Measurements from ENCODE around the gene AMOTL1.

The AMOTL1 gene

DNA sequence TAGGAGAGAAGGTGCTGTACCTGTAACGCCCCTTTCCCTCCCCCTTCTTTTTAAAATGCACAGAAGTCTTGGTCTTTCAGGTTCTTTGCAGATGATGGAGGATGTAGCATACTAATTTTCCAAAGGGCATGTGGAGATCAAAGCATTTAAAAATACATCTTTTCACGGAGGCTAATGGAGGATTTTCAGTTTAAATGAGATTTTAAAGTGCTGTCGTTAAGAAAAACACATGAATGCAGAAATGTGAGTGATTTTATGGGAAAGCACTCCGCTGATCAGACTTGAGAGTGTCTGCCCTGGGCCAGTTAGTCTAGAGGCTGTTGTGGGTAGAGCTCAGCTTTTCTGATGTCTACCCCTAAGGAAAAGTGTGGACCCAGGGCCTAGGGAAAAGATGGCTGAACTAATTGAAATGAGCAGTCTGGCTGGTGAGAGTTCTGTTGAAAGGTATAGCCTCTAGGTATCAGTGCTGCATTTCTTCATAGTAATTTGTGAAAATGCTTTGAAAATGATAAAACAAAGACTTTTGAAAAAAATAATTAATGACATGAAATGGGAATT is 2.5 kb downstream of the AMOTL1 start:
- DNase-seq (ENCODE audit: low read depth in 1 of 2, low spot score in 1 of 2) = no peak
- Histone ChIP-seq H3K27me3 (ENCODE audit: insufficient read depth, poor library complexity, severe bottlenecking) (peaks cover 44% of the 10 kb centered on the region), H3K27ac (replicated peaks) (no peak overlapping the region), H3K4me3 (replicated peaks; ENCODE audit: insufficient read depth, low read length) (no peak overlapping the region)
- TF ChIP-seq, protein P1, sequence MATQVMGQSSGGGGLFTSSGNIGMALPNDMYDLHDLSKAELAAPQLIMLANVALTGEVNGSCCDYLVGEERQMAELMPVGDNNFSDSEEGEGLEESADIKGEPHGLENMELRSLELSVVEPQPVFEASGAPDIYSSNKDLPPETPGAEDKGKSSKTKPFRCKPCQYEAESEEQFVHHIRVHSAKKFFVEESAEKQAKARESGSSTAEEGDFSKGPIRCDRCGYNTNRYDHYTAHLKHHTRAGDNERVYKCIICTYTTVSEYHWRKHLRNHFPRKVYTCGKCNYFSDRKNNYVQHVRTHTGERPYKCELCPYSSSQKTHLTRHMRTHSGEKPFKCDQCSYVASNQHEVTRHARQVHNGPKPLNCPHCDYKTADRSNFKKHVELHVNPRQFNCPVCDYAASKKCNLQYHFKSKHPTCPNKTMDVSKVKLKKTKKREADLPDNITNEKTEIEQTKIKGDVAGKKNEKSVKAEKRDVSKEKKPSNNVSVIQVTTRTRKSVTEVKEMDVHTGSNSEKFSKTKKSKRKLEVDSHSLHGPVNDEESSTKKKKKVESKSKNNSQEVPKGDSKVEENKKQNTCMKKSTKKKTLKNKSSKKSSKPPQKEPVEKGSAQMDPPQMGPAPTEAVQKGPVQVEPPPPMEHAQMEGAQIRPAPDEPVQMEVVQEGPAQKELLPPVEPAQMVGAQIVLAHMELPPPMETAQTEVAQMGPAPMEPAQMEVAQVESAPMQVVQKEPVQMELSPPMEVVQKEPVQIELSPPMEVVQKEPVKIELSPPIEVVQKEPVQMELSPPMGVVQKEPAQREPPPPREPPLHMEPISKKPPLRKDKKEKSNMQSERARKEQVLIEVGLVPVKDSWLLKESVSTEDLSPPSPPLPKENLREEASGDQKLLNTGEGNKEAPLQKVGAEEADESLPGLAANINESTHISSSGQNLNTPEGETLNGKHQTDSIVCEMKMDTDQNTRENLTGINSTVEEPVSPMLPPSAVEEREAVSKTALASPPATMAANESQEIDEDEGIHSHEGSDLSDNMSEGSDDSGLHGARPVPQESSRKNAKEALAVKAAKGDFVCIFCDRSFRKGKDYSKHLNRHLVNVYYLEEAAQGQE (IDR thresholded peaks at IDR 0.05; ENCODE audit: insufficient replicate concordance, low read depth) = no peak
- TF ChIP-seq, protein P2, sequence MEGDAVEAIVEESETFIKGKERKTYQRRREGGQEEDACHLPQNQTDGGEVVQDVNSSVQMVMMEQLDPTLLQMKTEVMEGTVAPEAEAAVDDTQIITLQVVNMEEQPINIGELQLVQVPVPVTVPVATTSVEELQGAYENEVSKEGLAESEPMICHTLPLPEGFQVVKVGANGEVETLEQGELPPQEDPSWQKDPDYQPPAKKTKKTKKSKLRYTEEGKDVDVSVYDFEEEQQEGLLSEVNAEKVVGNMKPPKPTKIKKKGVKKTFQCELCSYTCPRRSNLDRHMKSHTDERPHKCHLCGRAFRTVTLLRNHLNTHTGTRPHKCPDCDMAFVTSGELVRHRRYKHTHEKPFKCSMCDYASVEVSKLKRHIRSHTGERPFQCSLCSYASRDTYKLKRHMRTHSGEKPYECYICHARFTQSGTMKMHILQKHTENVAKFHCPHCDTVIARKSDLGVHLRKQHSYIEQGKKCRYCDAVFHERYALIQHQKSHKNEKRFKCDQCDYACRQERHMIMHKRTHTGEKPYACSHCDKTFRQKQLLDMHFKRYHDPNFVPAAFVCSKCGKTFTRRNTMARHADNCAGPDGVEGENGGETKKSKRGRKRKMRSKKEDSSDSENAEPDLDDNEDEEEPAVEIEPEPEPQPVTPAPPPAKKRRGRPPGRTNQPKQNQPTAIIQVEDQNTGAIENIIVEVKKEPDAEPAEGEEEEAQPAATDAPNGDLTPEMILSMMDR (IDR thresholded peaks at IDR 0.05; ENCODE audit: insufficient read depth, low read length) = no peak
- TF ChIP-seq GABPA (IDR thresholded peaks at IDR 0.05; ENCODE audit: low read depth) = no peak
- TF ChIP-seq POLR2AphosphoS5 (IDR thresholded peaks at IDR 0.05; ENCODE audit: low read depth) = no peak
- TF ChIP-seq SPI1 (IDR thresholded peaks at IDR 0.05; ENCODE audit: borderline replicate concordance, low read depth) = no peak

DNA sequence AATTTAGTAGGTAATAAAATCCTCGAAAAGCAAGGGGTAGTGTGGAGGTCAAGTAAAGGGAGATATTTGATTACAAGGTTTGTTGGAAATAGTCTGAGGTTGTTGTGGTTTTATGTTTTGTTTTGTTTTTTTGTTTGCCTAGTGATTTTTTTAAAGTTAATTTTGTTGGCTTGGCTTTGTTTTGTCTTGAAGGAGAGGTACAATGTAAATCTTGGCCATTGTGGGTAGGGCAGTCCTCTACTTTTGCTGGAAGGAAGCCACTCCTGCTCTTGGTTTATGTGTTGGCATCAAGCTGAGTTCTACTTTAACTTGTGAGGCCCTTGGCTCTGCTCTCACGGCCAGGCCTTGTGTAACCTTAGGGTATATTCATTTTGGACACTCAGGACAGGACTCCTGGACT is 3.2 kb downstream of the AMOTL1 start:
- H3K27ac ChIP-seq (replicated peaks) = no peak overlapping the region
- TF ChIP-seq SPI1 (IDR thresholded peaks at IDR 0.05; ENCODE audit: borderline replicate concordance, low read depth) (no peak), POLR2AphosphoS5 (IDR thresholded peaks at IDR 0.05; ENCODE audit: low read depth) (no peak), GABPA (IDR thresholded peaks at IDR 0.05; ENCODE audit: low read depth) (no peak)
- TF ChIP-seq, protein P1 (IDR thresholded peaks at IDR 0.05; ENCODE audit: insufficient replicate concordance, low read depth) = no peak
- TF ChIP-seq, protein P2 (IDR thresholded peaks at IDR 0.05; ENCODE audit: insufficient read depth, low read length) = no peak
- no peak overlapping the region for H3K4me3 ChIP-seq (replicated peaks; ENCODE audit: insufficient read depth, low read length)
- no peak for DNase-seq (ENCODE audit: low read depth in 1 of 2, low spot score in 1 of 2)
- peaks cover 43% of the 10 kb centered on the region for H3K27me3 ChIP-seq (ENCODE audit: insufficient read depth, poor library complexity, severe bottlenecking)

DNA sequence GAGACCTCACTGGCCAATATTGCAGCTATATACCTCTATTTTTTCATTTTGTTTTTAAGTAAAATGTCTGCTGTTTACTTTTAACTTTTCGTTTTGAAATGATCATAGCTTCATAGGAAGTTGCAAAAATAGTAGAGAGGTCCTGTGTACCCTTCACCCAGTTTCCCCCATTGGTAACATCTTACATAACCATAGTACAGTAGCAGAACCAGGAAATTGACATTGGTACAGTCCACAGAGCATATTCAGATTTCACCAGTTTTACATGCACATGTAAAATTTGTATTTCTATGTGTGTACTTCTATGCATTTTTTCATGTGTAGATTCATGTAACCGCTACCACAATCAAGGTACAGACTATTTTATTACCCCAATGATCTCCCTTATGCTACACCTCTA is 3.8 kb downstream of the AMOTL1 start:
- H3K4me3 ChIP-seq (replicated peaks; ENCODE audit: insufficient read depth, low read length) = no peak overlapping the region
- TF ChIP-seq POLR2AphosphoS5 (IDR thresholded peaks at IDR 0.05; ENCODE audit: low read depth) (no peak), GABPA (IDR thresholded peaks at IDR 0.05; ENCODE audit: low read depth) (no peak), SPI1 (IDR thresholded peaks at IDR 0.05; ENCODE audit: borderline replicate concordance, low read depth) (no peak)
- TF ChIP-seq, protein P1 (IDR thresholded peaks at IDR 0.05; ENCODE audit: insufficient replicate concordance, low read depth) = no peak
- TF ChIP-seq, protein P2 (IDR thresholded peaks at IDR 0.05; ENCODE audit: insufficient read depth, low read length) = no peak
- peaks cover 41% of the 10 kb centered on the region for H3K27me3 ChIP-seq (ENCODE audit: insufficient read depth, poor library complexity, severe bottlenecking)
- DNase-seq (ENCODE audit: low read depth in 1 of 2, low spot score in 1 of 2) = no peak
- H3K27ac ChIP-seq (replicated peaks) = no peak overlapping the region
